ENCODE results near the gene NPFF. TPM values are rescaled to one million over a fixed set of nuclear protein-coding genes. Genes with fewer than 3 reads are reported as not detected.

The NPFF gene
- total and polyA plus RNA-seq, 10 of the 15 experiments (the other 5 are each of a cell fraction or from before 2014, with no cell fraction given) = 0.21 to 0.69 (median 0.23) TPM; not detected in 7

GRCh38 chr12:53500776-53501614 is 6.3 kb downstream of the NPFF start, which contains the start of gene TARBP2 (continued):
- TF ChIP-seq, protein P1, sequence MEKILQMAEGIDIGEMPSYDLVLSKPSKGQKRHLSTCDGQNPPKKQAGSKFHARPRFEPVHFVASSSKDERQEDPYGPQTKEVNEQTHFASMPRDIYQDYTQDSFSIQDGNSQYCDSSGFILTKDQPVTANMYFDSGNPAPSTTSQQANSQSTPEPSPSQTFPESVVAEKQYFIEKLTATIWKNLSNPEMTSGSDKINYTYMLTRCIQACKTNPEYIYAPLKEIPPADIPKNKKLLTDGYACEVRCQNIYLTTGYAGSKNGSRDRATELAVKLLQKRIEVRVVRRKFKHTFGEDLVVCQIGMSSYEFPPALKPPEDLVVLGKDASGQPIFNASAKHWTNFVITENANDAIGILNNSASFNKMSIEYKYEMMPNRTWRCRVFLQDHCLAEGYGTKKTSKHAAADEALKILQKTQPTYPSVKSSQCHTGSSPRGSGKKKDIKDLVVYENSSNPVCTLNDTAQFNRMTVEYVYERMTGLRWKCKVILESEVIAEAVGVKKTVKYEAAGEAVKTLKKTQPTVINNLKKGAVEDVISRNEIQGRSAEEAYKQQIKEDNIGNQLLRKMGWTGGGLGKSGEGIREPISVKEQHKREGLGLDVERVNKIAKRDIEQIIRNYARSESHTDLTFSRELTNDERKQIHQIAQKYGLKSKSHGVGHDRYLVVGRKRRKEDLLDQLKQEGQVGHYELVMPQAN (conservative IDR thresholded peaks at IDR 0.05) = peak; percentile 93; the same call in 1 of the 2 replicates
- TF ChIP-seq NR2C1 (IDR thresholded peaks at IDR 0.05) (peak; percentile 75), TAF1 (IDR thresholded peaks at IDR 0.05; ENCODE audit: borderline replicate concordance, low read depth, low read length) (0 out of 2 replicates have a peak, but pooled peaks have one; percentile 58), EED (IDR thresholded peaks at IDR 0.05; ENCODE audit: low read depth) (no peak), HDGF (IDR thresholded peaks at IDR 0.05) (0 out of 2 replicates have a peak, but pooled peaks have one; percentile 75), KAT2A (conservative IDR thresholded peaks at IDR 0.05; ENCODE audit: control insufficient read depth, low read depth, low read length) (no peak), NFXL1 (IDR thresholded peaks at IDR 0.05; ENCODE audit: borderline replicate concordance) (no peak), PML (IDR thresholded peaks at IDR 0.05; ENCODE audit: low read length) (peak; percentile 55; the same call in 1 of the 2 replicates), ATF7 (IDR thresholded peaks at IDR 0.05; ENCODE audit: low read depth) (peak; percentile 91), ZNF687 (IDR thresholded peaks at IDR 0.05) (peak; percentile 100), PAX8 (IDR thresholded peaks at IDR 0.05) (no peak), EGR1 (IDR thresholded peaks at IDR 0.05; ENCODE audit: borderline replicate concordance in 1 of 2, low read depth in 2 of 2, low read length in 2 of 2) (peak in 1 of 2 experiments; percentile 77; a peak in 2 of 3 replicates), HDAC2 (IDR thresholded peaks at IDR 0.05) (peak; percentile 76; the same call in 1 of the 2 replicates), ELK1 (IDR thresholded peaks at IDR 0.05; ENCODE audit: low read depth, low read length) (peak; percentile 42; the same call in 1 of the 2 replicates)
- TF ChIP-seq, protein P2, sequence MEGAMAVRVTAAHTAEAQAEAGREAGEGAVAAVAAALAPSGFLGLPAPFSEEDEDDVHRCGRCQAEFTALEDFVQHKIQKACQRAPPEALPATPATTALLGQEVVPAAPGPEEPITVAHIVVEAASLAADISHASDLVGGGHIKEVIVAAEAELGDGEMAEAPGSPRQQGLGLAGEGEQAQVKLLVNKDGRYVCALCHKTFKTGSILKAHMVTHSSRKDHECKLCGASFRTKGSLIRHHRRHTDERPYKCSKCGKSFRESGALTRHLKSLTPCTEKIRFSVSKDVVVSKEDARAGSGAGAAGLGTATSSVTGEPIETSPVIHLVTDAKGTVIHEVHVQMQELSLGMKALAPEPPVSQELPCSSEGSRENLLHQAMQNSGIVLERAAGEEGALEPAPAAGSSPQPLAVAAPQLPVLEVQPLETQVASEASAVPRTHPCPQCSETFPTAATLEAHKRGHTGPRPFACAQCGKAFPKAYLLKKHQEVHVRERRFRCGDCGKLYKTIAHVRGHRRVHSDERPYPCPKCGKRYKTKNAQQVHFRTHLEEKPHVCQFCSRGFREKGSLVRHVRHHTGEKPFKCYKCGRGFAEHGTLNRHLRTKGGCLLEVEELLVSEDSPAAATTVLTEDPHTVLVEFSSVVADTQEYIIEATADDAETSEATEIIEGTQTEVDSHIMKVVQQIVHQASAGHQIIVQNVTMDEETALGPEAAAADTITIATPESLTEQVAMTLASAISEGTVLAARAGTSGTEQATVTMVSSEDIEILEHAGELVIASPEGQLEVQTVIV (IDR thresholded peaks at IDR 0.05; ENCODE audit: borderline replicate concordance, partially characterized antibody) = peak; percentile 43
- TF ChIP-seq, protein P3, sequence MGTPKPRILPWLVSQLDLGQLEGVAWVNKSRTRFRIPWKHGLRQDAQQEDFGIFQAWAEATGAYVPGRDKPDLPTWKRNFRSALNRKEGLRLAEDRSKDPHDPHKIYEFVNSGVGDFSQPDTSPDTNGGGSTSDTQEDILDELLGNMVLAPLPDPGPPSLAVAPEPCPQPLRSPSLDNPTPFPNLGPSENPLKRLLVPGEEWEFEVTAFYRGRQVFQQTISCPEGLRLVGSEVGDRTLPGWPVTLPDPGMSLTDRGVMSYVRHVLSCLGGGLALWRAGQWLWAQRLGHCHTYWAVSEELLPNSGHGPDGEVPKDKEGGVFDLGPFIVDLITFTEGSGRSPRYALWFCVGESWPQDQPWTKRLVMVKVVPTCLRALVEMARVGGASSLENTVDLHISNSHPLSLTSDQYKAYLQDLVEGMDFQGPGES (IDR thresholded peaks at IDR 0.05) = peak; percentile 49

Measured in GM12878 (cell line).